ENCODE measurements around the gene COL17A1. TPM values are rescaled to one million over a fixed set of nuclear protein-coding genes. Genes with fewer than 3 reads are reported as not detected.

The COL17A1 gene
- total and polyA plus RNA-seq, 2 experiments from 2014 or later = 1.1 to 1.3 TPM

DNA sequence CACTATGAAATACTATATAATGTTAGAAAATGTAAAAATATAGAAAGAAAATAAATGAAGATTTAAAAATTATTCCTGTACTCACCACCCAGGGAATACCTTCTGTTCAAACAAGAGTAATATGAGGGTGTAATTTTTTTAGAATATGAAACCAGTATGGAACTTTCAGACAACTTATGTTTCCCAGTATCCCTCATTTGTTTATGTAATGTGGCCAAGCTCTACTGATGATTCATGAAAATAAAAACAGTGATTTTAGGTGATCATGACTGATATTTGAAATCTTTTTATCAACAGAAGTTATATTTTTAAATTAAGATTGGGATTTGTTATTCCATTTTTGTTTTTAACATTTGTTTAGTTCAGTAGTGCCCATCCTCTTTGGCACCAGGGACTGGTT, 100.0 kb downstream of the COL17A1 start:
- H3K4me1 ChIP-seq (ENCODE audit: insufficient read depth) = peaks cover 10% of the 10 kb centered on the region
- peaks cover 17% of the 10 kb centered on the region; the same call in 1 of the 2 replicates for H3K79me2 ChIP-seq (replicated peaks; ENCODE audit: insufficient read depth)
- no peak overlapping the region for H3K27ac Mint-ChIP-seq
- H3K36me3 ChIP-seq (ENCODE audit: insufficient read depth) = no peaks in the 10 kb centered on the region
- DNase-seq (ENCODE audit: low spot score) (no peak), ATAC-seq (no peak)
- H3K4me3 Mint-ChIP-seq = no peak overlapping the region
- no peak for TF ChIP-seq STAT1 (IDR thresholded peaks at IDR 0.05; ENCODE audit: unreplicated experiment)
- TF ChIP-seq EZH2 (IDR thresholded peaks at IDR 0.05; ENCODE audit: low read depth, unreplicated experiment) = no peak
- TF ChIP-seq ZNF331 (CRISPR knock-in tag; IDR thresholded peaks at IDR 0.05; ENCODE audit: low read depth) = no peak
- TF ChIP-seq CREB1 (CRISPR knock-in tag; IDR thresholded peaks at IDR 0.05; ENCODE audit: low read depth) = no peak
- TF ChIP-seq, protein P1, sequence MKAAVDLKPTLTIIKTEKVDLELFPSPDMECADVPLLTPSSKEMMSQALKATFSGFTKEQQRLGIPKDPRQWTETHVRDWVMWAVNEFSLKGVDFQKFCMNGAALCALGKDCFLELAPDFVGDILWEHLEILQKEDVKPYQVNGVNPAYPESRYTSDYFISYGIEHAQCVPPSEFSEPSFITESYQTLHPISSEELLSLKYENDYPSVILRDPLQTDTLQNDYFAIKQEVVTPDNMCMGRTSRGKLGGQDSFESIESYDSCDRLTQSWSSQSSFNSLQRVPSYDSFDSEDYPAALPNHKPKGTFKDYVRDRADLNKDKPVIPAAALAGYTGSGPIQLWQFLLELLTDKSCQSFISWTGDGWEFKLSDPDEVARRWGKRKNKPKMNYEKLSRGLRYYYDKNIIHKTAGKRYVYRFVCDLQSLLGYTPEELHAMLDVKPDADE (IDR thresholded peaks at IDR 0.05) = no peak
- TF ChIP-seq ZNF114 (CRISPR knock-in tag; IDR thresholded peaks at IDR 0.05) = no peak
- TF ChIP-seq, protein P2, sequence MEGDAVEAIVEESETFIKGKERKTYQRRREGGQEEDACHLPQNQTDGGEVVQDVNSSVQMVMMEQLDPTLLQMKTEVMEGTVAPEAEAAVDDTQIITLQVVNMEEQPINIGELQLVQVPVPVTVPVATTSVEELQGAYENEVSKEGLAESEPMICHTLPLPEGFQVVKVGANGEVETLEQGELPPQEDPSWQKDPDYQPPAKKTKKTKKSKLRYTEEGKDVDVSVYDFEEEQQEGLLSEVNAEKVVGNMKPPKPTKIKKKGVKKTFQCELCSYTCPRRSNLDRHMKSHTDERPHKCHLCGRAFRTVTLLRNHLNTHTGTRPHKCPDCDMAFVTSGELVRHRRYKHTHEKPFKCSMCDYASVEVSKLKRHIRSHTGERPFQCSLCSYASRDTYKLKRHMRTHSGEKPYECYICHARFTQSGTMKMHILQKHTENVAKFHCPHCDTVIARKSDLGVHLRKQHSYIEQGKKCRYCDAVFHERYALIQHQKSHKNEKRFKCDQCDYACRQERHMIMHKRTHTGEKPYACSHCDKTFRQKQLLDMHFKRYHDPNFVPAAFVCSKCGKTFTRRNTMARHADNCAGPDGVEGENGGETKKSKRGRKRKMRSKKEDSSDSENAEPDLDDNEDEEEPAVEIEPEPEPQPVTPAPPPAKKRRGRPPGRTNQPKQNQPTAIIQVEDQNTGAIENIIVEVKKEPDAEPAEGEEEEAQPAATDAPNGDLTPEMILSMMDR (conservative IDR thresholded peaks at IDR 0.05; ENCODE audit: low read depth in 2 of 2) = no peak
- no peak for TF ChIP-seq JUNB (IDR thresholded peaks at IDR 0.05; ENCODE audit: unreplicated experiment)
- no peak for TF ChIP-seq EZH2phosphoT487 (IDR thresholded peaks at IDR 0.05; ENCODE audit: unreplicated experiment)
- TF ChIP-seq, protein P3, sequence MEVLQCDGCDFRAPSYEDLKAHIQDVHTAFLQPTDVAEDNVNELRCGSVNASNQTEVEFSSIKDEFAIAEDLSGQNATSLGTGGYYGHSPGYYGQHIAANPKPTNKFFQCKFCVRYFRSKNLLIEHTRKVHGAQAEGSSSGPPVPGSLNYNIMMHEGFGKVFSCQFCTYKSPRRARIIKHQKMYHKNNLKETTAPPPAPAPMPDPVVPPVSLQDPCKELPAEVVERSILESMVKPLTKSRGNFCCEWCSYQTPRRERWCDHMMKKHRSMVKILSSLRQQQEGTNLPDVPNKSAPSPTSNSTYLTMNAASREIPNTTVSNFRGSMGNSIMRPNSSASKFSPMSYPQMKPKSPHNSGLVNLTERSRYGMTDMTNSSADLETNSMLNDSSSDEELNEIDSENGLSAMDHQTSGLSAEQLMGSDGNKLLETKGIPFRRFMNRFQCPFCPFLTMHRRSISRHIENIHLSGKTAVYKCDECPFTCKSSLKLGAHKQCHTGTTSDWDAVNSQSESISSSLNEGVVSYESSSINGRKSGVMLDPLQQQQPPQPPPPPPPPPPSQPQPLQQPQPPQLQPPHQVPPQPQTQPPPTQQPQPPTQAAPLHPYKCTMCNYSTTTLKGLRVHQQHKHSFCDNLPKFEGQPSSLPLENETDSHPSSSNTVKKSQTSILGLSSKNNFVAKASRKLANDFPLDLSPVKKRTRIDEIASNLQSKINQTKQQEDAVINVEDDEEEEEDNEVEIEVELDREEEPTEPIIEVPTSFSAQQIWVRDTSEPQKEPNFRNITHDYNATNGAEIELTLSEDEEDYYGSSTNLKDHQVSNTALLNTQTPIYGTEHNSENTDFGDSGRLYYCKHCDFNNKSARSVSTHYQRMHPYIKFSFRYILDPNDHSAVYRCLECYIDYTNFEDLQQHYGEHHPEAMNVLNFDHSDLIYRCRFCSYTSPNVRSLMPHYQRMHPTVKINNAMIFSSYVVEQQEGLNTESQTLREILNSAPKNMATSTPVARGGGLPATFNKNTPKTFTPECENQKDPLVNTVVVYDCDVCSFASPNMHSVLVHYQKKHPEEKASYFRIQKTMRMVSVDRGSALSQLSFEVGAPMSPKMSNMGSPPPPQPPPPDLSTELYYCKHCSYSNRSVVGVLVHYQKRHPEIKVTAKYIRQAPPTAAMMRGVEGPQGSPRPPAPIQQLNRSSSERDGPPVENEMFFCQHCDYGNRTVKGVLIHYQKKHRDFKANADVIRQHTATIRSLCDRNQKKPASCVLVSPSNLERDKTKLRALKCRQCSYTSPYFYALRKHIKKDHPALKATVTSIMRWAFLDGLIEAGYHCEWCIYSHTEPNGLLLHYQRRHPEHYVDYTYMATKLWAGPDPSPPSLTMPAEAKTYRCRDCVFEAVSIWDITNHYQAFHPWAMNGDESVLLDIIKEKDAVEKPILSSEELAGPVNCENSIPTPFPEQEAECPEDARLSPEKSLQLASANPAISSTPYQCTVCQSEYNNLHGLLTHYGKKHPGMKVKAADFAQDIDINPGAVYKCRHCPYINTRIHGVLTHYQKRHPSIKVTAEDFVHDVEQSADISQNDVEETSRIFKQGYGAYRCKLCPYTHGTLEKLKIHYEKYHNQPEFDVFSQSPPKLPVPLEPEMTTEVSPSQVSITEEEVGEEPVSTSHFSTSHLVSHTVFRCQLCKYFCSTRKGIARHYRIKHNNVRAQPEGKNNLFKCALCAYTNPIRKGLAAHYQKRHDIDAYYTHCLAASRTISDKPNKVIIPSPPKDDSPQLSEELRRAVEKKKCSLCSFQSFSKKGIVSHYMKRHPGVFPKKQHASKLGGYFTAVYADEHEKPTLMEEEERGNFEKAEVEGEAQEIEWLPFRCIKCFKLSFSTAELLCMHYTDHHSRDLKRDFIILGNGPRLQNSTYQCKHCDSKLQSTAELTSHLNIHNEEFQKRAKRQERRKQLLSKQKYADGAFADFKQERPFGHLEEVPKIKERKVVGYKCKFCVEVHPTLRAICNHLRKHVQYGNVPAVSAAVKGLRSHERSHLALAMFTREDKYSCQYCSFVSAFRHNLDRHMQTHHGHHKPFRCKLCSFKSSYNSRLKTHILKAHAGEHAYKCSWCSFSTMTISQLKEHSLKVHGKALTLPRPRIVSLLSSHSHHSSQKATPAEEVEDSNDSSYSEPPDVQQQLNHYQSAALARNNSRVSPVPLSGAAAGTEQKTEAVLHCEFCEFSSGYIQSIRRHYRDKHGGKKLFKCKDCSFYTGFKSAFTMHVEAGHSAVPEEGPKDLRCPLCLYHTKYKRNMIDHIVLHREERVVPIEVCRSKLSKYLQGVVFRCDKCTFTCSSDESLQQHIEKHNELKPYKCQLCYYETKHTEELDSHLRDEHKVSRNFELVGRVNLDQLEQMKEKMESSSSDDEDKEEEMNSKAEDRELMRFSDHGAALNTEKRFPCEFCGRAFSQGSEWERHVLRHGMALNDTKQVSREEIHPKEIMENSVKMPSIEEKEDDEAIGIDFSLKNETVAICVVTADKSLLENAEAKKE (CRISPR knock-in tag; IDR thresholded peaks at IDR 0.05) = no peak
- TF ChIP-seq, protein P4, sequence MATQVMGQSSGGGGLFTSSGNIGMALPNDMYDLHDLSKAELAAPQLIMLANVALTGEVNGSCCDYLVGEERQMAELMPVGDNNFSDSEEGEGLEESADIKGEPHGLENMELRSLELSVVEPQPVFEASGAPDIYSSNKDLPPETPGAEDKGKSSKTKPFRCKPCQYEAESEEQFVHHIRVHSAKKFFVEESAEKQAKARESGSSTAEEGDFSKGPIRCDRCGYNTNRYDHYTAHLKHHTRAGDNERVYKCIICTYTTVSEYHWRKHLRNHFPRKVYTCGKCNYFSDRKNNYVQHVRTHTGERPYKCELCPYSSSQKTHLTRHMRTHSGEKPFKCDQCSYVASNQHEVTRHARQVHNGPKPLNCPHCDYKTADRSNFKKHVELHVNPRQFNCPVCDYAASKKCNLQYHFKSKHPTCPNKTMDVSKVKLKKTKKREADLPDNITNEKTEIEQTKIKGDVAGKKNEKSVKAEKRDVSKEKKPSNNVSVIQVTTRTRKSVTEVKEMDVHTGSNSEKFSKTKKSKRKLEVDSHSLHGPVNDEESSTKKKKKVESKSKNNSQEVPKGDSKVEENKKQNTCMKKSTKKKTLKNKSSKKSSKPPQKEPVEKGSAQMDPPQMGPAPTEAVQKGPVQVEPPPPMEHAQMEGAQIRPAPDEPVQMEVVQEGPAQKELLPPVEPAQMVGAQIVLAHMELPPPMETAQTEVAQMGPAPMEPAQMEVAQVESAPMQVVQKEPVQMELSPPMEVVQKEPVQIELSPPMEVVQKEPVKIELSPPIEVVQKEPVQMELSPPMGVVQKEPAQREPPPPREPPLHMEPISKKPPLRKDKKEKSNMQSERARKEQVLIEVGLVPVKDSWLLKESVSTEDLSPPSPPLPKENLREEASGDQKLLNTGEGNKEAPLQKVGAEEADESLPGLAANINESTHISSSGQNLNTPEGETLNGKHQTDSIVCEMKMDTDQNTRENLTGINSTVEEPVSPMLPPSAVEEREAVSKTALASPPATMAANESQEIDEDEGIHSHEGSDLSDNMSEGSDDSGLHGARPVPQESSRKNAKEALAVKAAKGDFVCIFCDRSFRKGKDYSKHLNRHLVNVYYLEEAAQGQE (IDR thresholded peaks at IDR 0.05; ENCODE audit: unreplicated experiment) = no peak
- TF ChIP-seq NANOG (IDR thresholded peaks at IDR 0.05; ENCODE audit: borderline replicate concordance) = no peak
- no peak overlapping the region for H3K27ac ChIP-seq (ENCODE audit: low read depth)
- no peak overlapping the region for H3K4me3 ChIP-seq
- H4K20me1 ChIP-seq (replicated peaks; ENCODE audit: insufficient read depth) = 0 out of 2 replicates have a peak, but pooled peaks cover 4% of the 10 kb centered on the region
- H3K27me3 Mint-ChIP-seq (ENCODE audit: insufficient read depth, low read depth, poor library complexity) = no peaks in the 10 kb centered on the region
- H3K4me1 Mint-ChIP-seq = peaks cover 10% of the 10 kb centered on the region
- H3K36me3 Mint-ChIP-seq (ENCODE audit: low read depth) = no peaks in the 10 kb centered on the region
- no peaks in the 10 kb centered on the region for H3F3A ChIP-seq (replicated peaks; ENCODE audit: low read depth)
- no peaks in the 10 kb centered on the region for H3K9me2 ChIP-seq (ENCODE audit: insufficient read depth)
- no peak overlapping the region for H3K4me2 ChIP-seq
- H3K9me3 Mint-ChIP-seq = no peaks in the 10 kb centered on the region
- H3K27me3 ChIP-seq (ENCODE audit: insufficient read depth) = no peaks in the 10 kb centered on the region
- H2AFZ ChIP-seq = no peak overlapping the region
